A549 (cell line): Measurements from ENCODE around the gene CTNNA1. TPM values are rescaled to one million over a fixed set of nuclear protein-coding genes. Genes with fewer than 3 reads are reported as not detected.
A peak's percentile ranks its signal among the peaks of the same experiment; 100 is the strongest.

Source experiments
- ATAC-seq, 2 experiments: fragments of 200-7000 bp in 1 of 2; fragments of >200 bp in 1 of 2; cut with Nextera tagmentation in 1 of 2; cut with Tn5 transposase in 1 of 2; 3 replicates each; pipeline versions ENCODE4 v1.8.0 to v1.9.1; 2018 to 2020; ENCODE audit warnings: mild to moderate bottlenecking in 1 of 2, moderate library complexity in 1 of 2
- CTCF ChIA-PET: fragments of 300-600 bp; sonication (Branson Sonifier 250); formaldehyde crosslinking; extraction: SDS; loops from one replicate; lab custom pipeline; 2021; ENCODE audit warnings: antibody characterized with exemption, inconsistent platforms; lab: Yijun Ruan, JAX
- POLR2A ChIA-PET: fragments of 350-600 bp; formaldehyde crosslinking; extraction: SDS; loops from one replicate; lab custom pipeline; 2021; ENCODE audit warnings: antibody characterized with exemption, inconsistent platforms; lab: Yijun Ruan, JAX
- DNase-seq, 2 experiments: peaks; one replicate each; pipeline versions ENCODE4 v3.0.0 to v3.0.0-alpha.2; 2011 to 2016; ENCODE audit warnings: low read depth in 1 of 2, low spot score in 1 of 2
- FAIRE-seq: peaks from 2 replicates; lab custom pipeline; 2011; peaks lifted over from hg19 to GRCh38; lab: Jason Lieb, UNC
- H3K27ac ChIP-seq, 2 experiments: fragments of >200 bp; sonication (Bioruptor Twin); formaldehyde crosslinking; 3 replicates each; pipeline ENCODE4 v1.5.1; 2016 to 2017
- H3K4me1 ChIP-seq: fragments of >200 bp; sonication (Bioruptor Twin); formaldehyde crosslinking; 3 replicates; pipeline ENCODE4 v1.6.1; 2016
- H3K4me2 ChIP-seq: fragments of >200 bp; sonication (Bioruptor Twin); formaldehyde crosslinking; 3 replicates; pipeline ENCODE4 v1.6.1; 2016
- H3K4me3 ChIP-seq: fragments of >200 bp; sonication (Bioruptor Twin); formaldehyde crosslinking; 3 replicates; pipeline ENCODE4 v1.5.1; 2016
- H3K9me3 ChIP-seq: fragments of >200 bp; sonication (Bioruptor Twin); formaldehyde crosslinking; 3 replicates; pipeline ENCODE4 v1.6.1; 2016
- BHLHE40 ChIP-seq: IDR thresholded peaks from 2 replicates; pipeline ENCODE4 v1.6.1; 2012; ENCODE audit warnings: low read depth, low read length, inconsistent platforms
- CEBPB ChIP-seq, 2 experiments: fragments of >200 bp in 1 of 2; sonication (Bioruptor Twin) in 1 of 2; formaldehyde crosslinking in 1 of 2; IDR thresholded peaks; 2 replicates each; pipeline ENCODE4 v1.6.1; 2012 to 2016
- CHD4 ChIP-seq: fragments of 200-600 bp; sonication (generic); IDR thresholded peaks from 2 replicates; pipeline ENCODE4 v1.6.1; 2016; ENCODE audit warnings: antibody characterized with exemption, mild to moderate bottlenecking, borderline replicate concordance
- EHF ChIP-seq: fragments of 250-450 bp; sonication (Bioruptor Pico); IDR thresholded peaks from 2 replicates; pipeline ENCODE4 v1.5.0; 2020; ENCODE audit warnings: mild to moderate bottlenecking
- EHMT2 ChIP-seq: fragments of 200-600 bp; sonication (generic); IDR thresholded peaks from 2 replicates; pipeline ENCODE4 v1.6.1; 2016; ENCODE audit warnings: antibody characterized with exemption, low read depth, mild to moderate bottlenecking, moderate library complexity
- FOXS1 ChIP-seq: fragments of 250-450 bp; sonication (Bioruptor Pico); IDR thresholded peaks from 2 replicates; pipeline ENCODE4 v1.5.0; 2020; ENCODE audit warnings: mild to moderate bottlenecking, moderate library complexity
- HEYL ChIP-seq: fragments of 250-450 bp; sonication (Bioruptor Pico); IDR thresholded peaks from 2 replicates; pipeline ENCODE4 v1.8.0; 2021; ENCODE audit warnings: mild to moderate bottlenecking, moderate library complexity
- HOXB13 ChIP-seq: fragments of 250-450 bp; sonication (Bioruptor Pico); IDR thresholded peaks from 2 replicates; pipeline ENCODE4 v1.5.0; 2020; ENCODE audit warnings: low read depth, mild to moderate bottlenecking, moderate library complexity
- JUN ChIP-seq, 2 experiments: fragments of >200 bp; sonication (Bioruptor Twin); formaldehyde crosslinking; IDR thresholded peaks; 2 replicates in 1 of 2; 3 replicates in 1 of 2; pipeline ENCODE4 v1.6.1; 2016 to 2017
- JUNB ChIP-seq: fragments of >200 bp; sonication (Bioruptor Twin); formaldehyde crosslinking; IDR thresholded peaks from 2 replicates; pipeline ENCODE4 v1.6.1; 2016
- KDM1A ChIP-seq: fragments of 200-600 bp; sonication (generic); IDR thresholded peaks from 2 replicates; pipeline ENCODE4 v1.6.1; 2016; ENCODE audit warnings: low read depth, mild to moderate bottlenecking
- KDM5A ChIP-seq: fragments of 200-600 bp; sonication (generic); IDR thresholded peaks from 2 replicates; pipeline ENCODE4 v1.6.1; 2016; ENCODE audit warnings: antibody characterized with exemption, mild to moderate bottlenecking
- MAZ ChIP-seq: fragments of 150-350 bp; IDR thresholded peaks from 2 replicates; pipeline ENCODE4 v1.6.1; 2014; ENCODE audit warnings: antibody characterized with exemption, low read depth, low read length, borderline replicate concordance
- MYC ChIP-seq: IDR thresholded peaks from 2 replicates; pipeline ENCODE4 v1.6.1; 2012; ENCODE audit warnings: mild to moderate bottlenecking, inconsistent platforms, low read length, improper control_type of control experiment, borderline replicate concordance
- NR3C1 ChIP-seq: fragments of >200 bp; sonication (Bioruptor Twin); formaldehyde crosslinking; IDR thresholded peaks from 3 replicates; pipeline ENCODE4 v1.6.1; 2017
- POLR2AphosphoS2 ChIP-seq: conservative IDR thresholded peaks from 2 replicates; pipeline ENCODE4 v1.6.1; 2012; ENCODE audit warnings: low read length, improper control_type of control experiment, inconsistent platforms
- TFCP2L1 ChIP-seq: fragments of 250-450 bp; sonication (Bioruptor Pico); IDR thresholded peaks from 2 replicates; pipeline ENCODE4 v1.5.0; 2021; ENCODE audit warnings: mild to moderate bottlenecking
- ZC3H11A ChIP-seq: fragments of 450-650 bp; IDR thresholded peaks from 2 replicates; pipeline ENCODE4 v1.6.1; 2014; ENCODE audit warnings: antibody characterized with exemption, mild to moderate bottlenecking
- ZFP36 ChIP-seq: fragments of 450-650 bp; IDR thresholded peaks from 2 replicates; pipeline ENCODE4 v1.6.1; 2014; ENCODE audit warnings: borderline replicate concordance; ENCODE audit not compliant: partially characterized antibody
- WGBS: methylation state at CpG from one replicate; pipeline ENCODE4 v1.1.6; 2017; ENCODE audit errors: missing lambda C conversion rate; 5-methylcytosine and 5-hydroxymethylcytosine counted together
- polyA plus RNA-seq, 4 experiments: library from polyadenylated mRNA; depleted of rRNA in 3 of 4; stranded (reverse); fragments of >200 nt; fragmentation: RNase III in 1 of 4; extraction: RNeasy Plus Mini Kit Qiagen cat#74134 plus additional on column Dnase treatment in 1 of 4; gene quantifications; 2 replicates in 3 of 4; 3 replicates in 1 of 4; pipeline ENCODE4 v1.2.3, GENCODE V29; 2011 to 2017
- TF ChIP-seq, protein P1 (sequence below): fragments of >200 bp; sonication (Bioruptor Twin); formaldehyde crosslinking; IDR thresholded peaks from 3 replicates; pipeline ENCODE4 v1.6.1; 2016
- TF ChIP-seq, protein P2 (sequence below): fragments of >200 bp; sonication (Bioruptor Twin); formaldehyde crosslinking; IDR thresholded peaks from 3 replicates; pipeline ENCODE4 v1.5.1; 2016
- TF ChIP-seq, protein P3 (sequence below): fragments of 150-350 bp; IDR thresholded peaks from 2 replicates; pipeline ENCODE4 v1.6.1; 2014; ENCODE audit warnings: low read depth, mild to moderate bottlenecking, low read length
- TF ChIP-seq, protein P4 (sequence below): IDR thresholded peaks from 2 replicates; pipeline ENCODE4 v1.6.1; 2012

Gene CTNNA1
- polyA plus RNA-seq, 2 of the 4 experiments (the other 2 are of a cell fraction): 154 to 184 TPM

DNA sequence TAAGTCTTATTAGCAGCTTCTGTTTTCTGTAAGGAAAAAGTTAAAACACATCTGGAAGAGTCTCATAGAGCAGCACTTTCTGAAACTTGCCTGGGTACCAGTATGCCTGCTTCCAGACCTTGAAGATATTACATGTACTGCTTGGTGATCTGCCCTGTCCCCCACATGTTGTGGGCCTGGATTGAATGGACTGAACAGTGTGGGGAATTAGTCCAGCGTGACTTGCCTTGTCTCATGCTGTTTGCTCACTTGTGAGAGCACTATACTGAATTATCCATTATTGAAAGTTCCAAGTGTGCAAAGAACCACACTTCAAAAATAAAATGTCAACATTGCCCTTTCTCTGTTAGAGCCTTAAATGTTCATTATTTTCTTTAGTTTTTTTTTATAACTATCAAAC lies 8.9 kb downstream of the CTNNA1 start:
- 82% methylated on average over 1 of the region's 1 CpG for WGBS
- no peak overlapping the region for H3K27ac ChIP-seq
- FAIRE-seq (no peak), DNase-seq (no peak), ATAC-seq (peak in 1 of 2 experiments; percentile 28; a peak in 2 of 6 replicates)
- CTCF ChIA-PET: interaction anchor here (4.7 kb wide), 1 partner anchor 27 kb away, joined by 14 read pairs; no protein-coding TSS in a partner anchor
- POLR2A ChIA-PET: interaction anchor here (1.0 kb wide), 1 partner anchor 33 kb away, joined by 7 read pairs; no protein-coding TSS in a partner anchor
- H3K4me1 ChIP-seq: peaks cover 37% of the 10 kb centered on the region
- H3K9me3 ChIP-seq: no peaks in the 10 kb centered on the region
- H3K4me3 ChIP-seq: no peak overlapping the region
- TF ChIP-seq POLR2AphosphoS2 (0 out of 2 replicates have a peak, but pooled peaks have one; percentile 27), TFCP2L1 (CRISPR knock-in tag) (no peak)
- peak overlapping the region; percentile 19; the same call in 1 of the 3 replicates for H3K4me2 ChIP-seq

DNA sequence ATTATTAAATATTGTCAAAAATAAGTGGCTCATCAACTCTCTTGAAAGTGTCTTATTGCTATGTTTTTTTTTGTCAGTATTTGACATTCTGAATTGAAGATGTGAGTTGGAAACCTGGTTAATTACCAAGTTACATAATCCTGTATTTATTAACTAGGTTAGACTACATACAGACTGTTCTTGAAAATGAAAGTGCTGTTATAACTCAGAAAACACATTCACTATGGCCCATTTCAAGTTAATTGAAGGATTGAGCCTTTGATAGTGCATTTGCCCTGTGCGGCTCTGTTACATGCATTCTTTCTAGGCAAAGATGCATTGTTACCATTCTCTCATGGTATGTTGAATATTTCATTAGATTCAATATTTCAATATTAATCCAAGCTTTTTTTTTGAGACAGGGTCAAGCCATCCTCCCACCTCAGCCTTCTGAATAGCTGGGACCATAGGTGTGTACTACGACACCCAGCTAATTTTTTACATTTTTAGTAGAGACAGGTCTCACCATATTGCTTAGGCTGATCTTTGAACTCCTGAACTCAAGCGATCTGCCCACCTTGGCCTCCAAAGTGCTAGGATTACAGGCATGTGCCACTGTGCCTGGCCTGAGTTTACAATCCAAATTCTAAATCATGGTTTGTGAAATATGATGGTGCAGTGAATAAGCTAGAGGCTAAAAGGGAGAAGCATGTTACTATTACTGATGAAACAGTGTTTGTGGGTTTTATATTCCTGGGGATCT lies 10.0 kb downstream of the CTNNA1 start:
- no peak for ATAC-seq
- 96% methylated on average over 3 of the region's 3 CpGs for WGBS
- H3K4me1 ChIP-seq: peaks cover 34% of the 10 kb centered on the region
- H3K4me3 ChIP-seq: no peak overlapping the region
- no peak for DNase-seq
- no peak overlapping the region for H3K27ac ChIP-seq
- TF ChIP-seq CEBPB (IDR thresholded peaks at IDR 0.05): no peak
- no peak for TF ChIP-seq JUNB
- no peak for TF ChIP-seq CHD4
- TF ChIP-seq ZFP36: no peak
- TF ChIP-seq, protein P1, sequence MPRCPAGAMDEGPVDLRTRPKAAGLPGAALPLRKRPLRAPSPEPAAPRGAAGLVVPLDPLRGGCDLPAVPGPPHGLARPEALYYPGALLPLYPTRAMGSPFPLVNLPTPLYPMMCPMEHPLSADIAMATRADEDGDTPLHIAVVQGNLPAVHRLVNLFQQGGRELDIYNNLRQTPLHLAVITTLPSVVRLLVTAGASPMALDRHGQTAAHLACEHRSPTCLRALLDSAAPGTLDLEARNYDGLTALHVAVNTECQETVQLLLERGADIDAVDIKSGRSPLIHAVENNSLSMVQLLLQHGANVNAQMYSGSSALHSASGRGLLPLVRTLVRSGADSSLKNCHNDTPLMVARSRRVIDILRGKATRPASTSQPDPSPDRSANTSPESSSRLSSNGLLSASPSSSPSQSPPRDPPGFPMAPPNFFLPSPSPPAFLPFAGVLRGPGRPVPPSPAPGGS: no peak
- TF ChIP-seq ZC3H11A: no peak
- no peak for TF ChIP-seq TFCP2L1 (CRISPR knock-in tag)
- no peak for TF ChIP-seq POLR2AphosphoS2
- TF ChIP-seq FOXS1: no peak
- H3K9me3 ChIP-seq: no peaks in the 10 kb centered on the region
- no peak for FAIRE-seq
- CTCF ChIA-PET: interaction anchor here (0.9 to 4.7 kb wide), 2 partner anchors 17 to 26 kb away, joined by 3 to 14 read pairs; no protein-coding TSS in a partner anchor
- POLR2A ChIA-PET: no interaction called here
- peak overlapping the region; percentile 19; the same call in 1 of the 3 replicates for H3K4me2 ChIP-seq

DNA sequence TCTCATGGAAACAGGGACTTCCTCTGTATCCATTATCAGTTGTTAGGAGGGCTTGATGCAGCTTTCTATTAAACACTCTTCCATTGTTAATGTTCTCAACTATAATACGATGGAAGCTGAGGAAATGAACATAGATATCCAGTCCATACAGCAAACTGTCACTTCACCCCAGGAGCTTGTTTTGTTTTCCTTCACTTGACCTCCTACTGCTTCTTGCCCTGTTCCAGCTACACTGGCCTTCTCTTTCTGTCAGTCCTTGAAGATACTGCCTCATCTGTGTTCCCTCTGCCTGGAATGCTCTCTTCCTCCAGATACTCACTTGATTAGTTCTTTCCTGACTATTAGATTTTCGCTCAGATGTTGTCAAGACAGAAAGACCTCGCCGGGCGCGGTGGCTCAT lies 17.1 kb downstream of the CTNNA1 start:
- Histone ChIP-seq H3K4me1 (peaks cover 9% of the 10 kb centered on the region), H3K27ac (no peak overlapping the region), H3K4me2 (no peak overlapping the region), H3K9me3 (no peaks in the 10 kb centered on the region), H3K4me3 (no peak overlapping the region)
- FAIRE-seq (no peak), DNase-seq (no peak), ATAC-seq (no peak)
- WGBS: 94% methylated on average over 6 of the region's 6 CpGs
- CTCF ChIA-PET: interaction anchor here (0.7 kb wide), 1 partner anchor 22 kb away, joined by 3 read pairs; no protein-coding TSS in a partner anchor
- POLR2A ChIA-PET: no interaction called here
- TF ChIP-seq EHMT2: no peak
- TF ChIP-seq, protein P2, sequence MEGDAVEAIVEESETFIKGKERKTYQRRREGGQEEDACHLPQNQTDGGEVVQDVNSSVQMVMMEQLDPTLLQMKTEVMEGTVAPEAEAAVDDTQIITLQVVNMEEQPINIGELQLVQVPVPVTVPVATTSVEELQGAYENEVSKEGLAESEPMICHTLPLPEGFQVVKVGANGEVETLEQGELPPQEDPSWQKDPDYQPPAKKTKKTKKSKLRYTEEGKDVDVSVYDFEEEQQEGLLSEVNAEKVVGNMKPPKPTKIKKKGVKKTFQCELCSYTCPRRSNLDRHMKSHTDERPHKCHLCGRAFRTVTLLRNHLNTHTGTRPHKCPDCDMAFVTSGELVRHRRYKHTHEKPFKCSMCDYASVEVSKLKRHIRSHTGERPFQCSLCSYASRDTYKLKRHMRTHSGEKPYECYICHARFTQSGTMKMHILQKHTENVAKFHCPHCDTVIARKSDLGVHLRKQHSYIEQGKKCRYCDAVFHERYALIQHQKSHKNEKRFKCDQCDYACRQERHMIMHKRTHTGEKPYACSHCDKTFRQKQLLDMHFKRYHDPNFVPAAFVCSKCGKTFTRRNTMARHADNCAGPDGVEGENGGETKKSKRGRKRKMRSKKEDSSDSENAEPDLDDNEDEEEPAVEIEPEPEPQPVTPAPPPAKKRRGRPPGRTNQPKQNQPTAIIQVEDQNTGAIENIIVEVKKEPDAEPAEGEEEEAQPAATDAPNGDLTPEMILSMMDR: no peak
- TF ChIP-seq MAZ: no peak
- TF ChIP-seq HEYL (CRISPR knock-in tag): no peak
- no peak for TF ChIP-seq NR3C1
- no peak for TF ChIP-seq JUN (IDR thresholded peaks at IDR 0.05)
- no peak for TF ChIP-seq KDM1A
- TF ChIP-seq, protein P3, sequence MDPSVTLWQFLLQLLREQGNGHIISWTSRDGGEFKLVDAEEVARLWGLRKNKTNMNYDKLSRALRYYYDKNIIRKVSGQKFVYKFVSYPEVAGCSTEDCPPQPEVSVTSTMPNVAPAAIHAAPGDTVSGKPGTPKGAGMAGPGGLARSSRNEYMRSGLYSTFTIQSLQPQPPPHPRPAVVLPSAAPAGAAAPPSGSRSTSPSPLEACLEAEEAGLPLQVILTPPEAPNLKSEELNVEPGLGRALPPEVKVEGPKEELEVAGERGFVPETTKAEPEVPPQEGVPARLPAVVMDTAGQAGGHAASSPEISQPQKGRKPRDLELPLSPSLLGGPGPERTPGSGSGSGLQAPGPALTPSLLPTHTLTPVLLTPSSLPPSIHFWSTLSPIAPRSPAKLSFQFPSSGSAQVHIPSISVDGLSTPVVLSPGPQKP: no peak
- no peak for TF ChIP-seq MYC
- TF ChIP-seq ZC3H11A: no peak
- no peak for TF ChIP-seq BHLHE40
- TF ChIP-seq HOXB13: no peak
- no peak for TF ChIP-seq CEBPB (IDR thresholded peaks at IDR 0.05)
- TF ChIP-seq, protein P4, sequence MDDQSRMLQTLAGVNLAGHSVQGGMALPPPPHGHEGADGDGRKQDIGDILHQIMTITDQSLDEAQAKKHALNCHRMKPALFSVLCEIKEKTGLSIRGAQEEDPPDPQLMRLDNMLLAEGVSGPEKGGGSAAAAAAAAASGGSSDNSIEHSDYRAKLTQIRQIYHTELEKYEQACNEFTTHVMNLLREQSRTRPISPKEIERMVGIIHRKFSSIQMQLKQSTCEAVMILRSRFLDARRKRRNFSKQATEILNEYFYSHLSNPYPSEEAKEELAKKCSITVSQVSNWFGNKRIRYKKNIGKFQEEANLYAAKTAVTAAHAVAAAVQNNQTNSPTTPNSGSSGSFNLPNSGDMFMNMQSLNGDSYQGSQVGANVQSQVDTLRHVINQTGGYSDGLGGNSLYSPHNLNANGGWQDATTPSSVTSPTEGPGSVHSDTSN: no peak
- no peak for TF ChIP-seq KDM5A
- no peak for TF ChIP-seq ZFP36
- no peak for TF ChIP-seq EHF (CRISPR knock-in tag)
